HepG2 (cell line): Measurements from ENCODE around the gene NFAT5.

ENCODE experiments used
- CTCF ChIP-seq: sonication (generic); formaldehyde crosslinking; IDR thresholded peaks from 2 replicates; pipeline ENCODE4 v1.5.0; 2020; ENCODE audit warnings: mild to moderate bottlenecking, missing genetic modification reagents, moderate library complexity
- EZH2 ChIP-seq: conservative IDR thresholded peaks from 2 replicates; pipeline ENCODE4 v1.6.1; 2012; ENCODE audit warnings: mild to moderate bottlenecking, low read depth, low read length, moderate library complexity
- FOXJ3 ChIP-seq: sonication (generic); formaldehyde crosslinking; IDR thresholded peaks from 2 replicates; pipeline ENCODE4 v1.4.0; 2020; ENCODE audit warnings: missing genetic modification reagents, mild to moderate bottlenecking, borderline replicate concordance
- FOXK1 ChIP-seq: sonication (generic); formaldehyde crosslinking; IDR thresholded peaks from 2 replicates; pipeline ENCODE4 v1.4.0; 2020; ENCODE audit warnings: low read depth, missing genetic modification reagents, borderline replicate concordance
- JUND ChIP-seq: sonication (generic); formaldehyde crosslinking; IDR thresholded peaks from 2 replicates; pipeline ENCODE4 v1.8.0; 2022; ENCODE audit warnings: mild to moderate bottlenecking, missing genetic modification reagents
- RAD51 ChIP-seq: fragments of 450-650 bp; IDR thresholded peaks from 2 replicates; pipeline ENCODE4 v1.6.1; 2016; ENCODE audit warnings: borderline replicate concordance
- TCF7L2 ChIP-seq: IDR thresholded peaks from 2 replicates; pipeline ENCODE4 v1.6.1; 2011; ENCODE audit warnings: mild to moderate bottlenecking, low read depth, low read length, moderate library complexity

- no peak for TF ChIP-seq FOXK1 (CRISPR knock-in tag)
- no peak for TF ChIP-seq RAD51
- TF ChIP-seq JUND (CRISPR knock-in tag) = no peak
- no peak for TF ChIP-seq FOXJ3 (CRISPR knock-in tag)
- no peak for TF ChIP-seq EZH2
- TF ChIP-seq TCF7L2 = no peak
- TF ChIP-seq CTCF = no peak
These were observed 2.9 kb downstream of the NFAT5 start for GRCh38 chr16:69568676-69569075.
